Measurements from ENCODE around the gene ZNF277.

DNA sequence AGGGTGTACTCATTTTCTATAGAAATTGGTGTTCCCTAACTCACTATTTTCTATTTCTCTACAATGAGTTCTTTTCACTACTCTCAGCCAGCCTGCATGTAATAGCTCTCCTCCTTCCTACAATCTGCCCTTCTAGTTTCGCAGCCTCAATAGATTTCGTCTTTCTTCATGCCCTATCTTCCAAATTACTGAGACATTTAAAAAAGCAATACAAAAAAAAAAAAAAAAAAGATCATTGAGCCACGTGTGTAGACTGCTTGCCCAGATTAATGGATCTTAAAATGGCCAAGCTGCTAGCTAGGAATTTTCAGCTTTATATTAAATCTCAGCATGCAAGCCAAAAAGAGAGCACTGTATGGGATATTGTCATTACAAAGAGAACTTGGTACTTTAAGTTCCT, 55.5 kb downstream of the ZNF277 start:
- TF ChIP-seq, protein P1, sequence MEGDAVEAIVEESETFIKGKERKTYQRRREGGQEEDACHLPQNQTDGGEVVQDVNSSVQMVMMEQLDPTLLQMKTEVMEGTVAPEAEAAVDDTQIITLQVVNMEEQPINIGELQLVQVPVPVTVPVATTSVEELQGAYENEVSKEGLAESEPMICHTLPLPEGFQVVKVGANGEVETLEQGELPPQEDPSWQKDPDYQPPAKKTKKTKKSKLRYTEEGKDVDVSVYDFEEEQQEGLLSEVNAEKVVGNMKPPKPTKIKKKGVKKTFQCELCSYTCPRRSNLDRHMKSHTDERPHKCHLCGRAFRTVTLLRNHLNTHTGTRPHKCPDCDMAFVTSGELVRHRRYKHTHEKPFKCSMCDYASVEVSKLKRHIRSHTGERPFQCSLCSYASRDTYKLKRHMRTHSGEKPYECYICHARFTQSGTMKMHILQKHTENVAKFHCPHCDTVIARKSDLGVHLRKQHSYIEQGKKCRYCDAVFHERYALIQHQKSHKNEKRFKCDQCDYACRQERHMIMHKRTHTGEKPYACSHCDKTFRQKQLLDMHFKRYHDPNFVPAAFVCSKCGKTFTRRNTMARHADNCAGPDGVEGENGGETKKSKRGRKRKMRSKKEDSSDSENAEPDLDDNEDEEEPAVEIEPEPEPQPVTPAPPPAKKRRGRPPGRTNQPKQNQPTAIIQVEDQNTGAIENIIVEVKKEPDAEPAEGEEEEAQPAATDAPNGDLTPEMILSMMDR (conservative IDR thresholded peaks at IDR 0.05): no peak
- TF ChIP-seq EZH2 (IDR thresholded peaks at IDR 0.05; ENCODE audit: low read depth): no peak
